Measurements from ENCODE around the gene AGFG1. TPM values are rescaled to one million over a fixed set of nuclear protein-coding genes. Genes with fewer than 3 reads are reported as not detected.

Gene AGFG1
- total and polyA plus RNA-seq, 4 donors = 22.4 to 142 (median 74.5) TPM

DNA sequence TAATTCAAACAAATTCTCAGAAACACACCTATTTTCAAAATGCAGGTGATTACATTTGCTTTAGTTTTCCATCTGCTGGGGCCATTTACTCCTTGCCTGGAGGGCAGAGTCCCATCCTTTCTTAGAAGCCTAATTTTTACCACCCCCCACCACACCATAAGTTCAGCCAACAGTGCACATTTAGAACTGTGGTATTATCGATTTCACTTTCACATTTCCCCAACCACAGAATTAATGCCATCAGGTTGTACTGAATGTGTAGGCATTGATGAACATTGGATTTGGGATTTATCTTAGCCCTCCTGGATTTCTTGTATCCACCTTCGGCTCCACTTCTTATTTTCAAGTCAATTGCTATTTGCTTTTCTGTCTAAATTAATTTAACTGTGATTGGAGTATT, 138.2 kb downstream of the AGFG1 start:
- Histone ChIP-seq H3K9me3 (ENCODE audit: control insufficient read depth in 4 of 4, insufficient read depth in 3 of 4, low read length in 3 of 4) (no peaks in the 10 kb centered on the region), H3K27ac (ENCODE audit: low read depth in 1 of 2, low read length in 1 of 2) (no peak overlapping the region), H3K4me1 (ENCODE audit: control insufficient read depth in 5 of 5, insufficient read depth in 5 of 5, low read length in 5 of 5) (peaks cover 0 to 4% (median 2%) of the 10 kb centered on the region in 5 donors), H3K27me3 (ENCODE audit: control insufficient read depth in 3 of 3, insufficient read depth in 3 of 3, low read length in 2 of 3) (no peaks in the 10 kb centered on the region), H3K36me3 (ENCODE audit: control insufficient read depth in 4 of 4, insufficient read depth in 4 of 4, low read length in 4 of 4) (no peaks in the 10 kb centered on the region), H3K9ac (ENCODE audit: insufficient read depth in 1 of 2, low read length in 2 of 2) (no peak overlapping the region), H3K4me3 (no peak overlapping the region)
- WGBS, 2 donors = 80 to 85% methylated on average over 2 of the region's 2 CpGs
- DNase-seq (no peak), ATAC-seq (ENCODE audit: insufficient read depth, low FRiP score) (no peak)
- TF ChIP-seq, protein P1, sequence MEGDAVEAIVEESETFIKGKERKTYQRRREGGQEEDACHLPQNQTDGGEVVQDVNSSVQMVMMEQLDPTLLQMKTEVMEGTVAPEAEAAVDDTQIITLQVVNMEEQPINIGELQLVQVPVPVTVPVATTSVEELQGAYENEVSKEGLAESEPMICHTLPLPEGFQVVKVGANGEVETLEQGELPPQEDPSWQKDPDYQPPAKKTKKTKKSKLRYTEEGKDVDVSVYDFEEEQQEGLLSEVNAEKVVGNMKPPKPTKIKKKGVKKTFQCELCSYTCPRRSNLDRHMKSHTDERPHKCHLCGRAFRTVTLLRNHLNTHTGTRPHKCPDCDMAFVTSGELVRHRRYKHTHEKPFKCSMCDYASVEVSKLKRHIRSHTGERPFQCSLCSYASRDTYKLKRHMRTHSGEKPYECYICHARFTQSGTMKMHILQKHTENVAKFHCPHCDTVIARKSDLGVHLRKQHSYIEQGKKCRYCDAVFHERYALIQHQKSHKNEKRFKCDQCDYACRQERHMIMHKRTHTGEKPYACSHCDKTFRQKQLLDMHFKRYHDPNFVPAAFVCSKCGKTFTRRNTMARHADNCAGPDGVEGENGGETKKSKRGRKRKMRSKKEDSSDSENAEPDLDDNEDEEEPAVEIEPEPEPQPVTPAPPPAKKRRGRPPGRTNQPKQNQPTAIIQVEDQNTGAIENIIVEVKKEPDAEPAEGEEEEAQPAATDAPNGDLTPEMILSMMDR (IDR thresholded peaks at IDR 0.05; ENCODE audit: control extremely low read depth, extremely low read depth) = no peak

Other genes starting within 250 kb of the AGFG1 start
- gene MFF, start 146.9 kb upstream of the AGFG1 start, total RNA-seq = 10 to 100 TPM; 47.0 to 90.6 TPM
- 10 to 100 TPM; 59.7 to 75.6 TPM for gene MFF, start 146.9 kb upstream of the AGFG1 start, polyA plus RNA-seq
- gene TM4SF20, start 92.8 kb upstream of the AGFG1 start, total RNA-seq = not detected
- under 1 TPM in 1 of 2 donors, not detected in 1; 0.09 TPM for gene TM4SF20, start 92.8 kb upstream of the AGFG1 start, polyA plus RNA-seq
- not detected for gene SCYGR1, start 84.2 kb upstream of the AGFG1 start, total RNA-seq
- not detected for gene SCYGR1, start 84.2 kb upstream of the AGFG1 start, polyA plus RNA-seq
- not detected for gene SCYGR2, start 126.7 kb downstream of the AGFG1 start, total RNA-seq
- not detected for gene SCYGR2, start 126.7 kb downstream of the AGFG1 start, polyA plus RNA-seq
- not detected for gene SCYGR3, start 142.7 kb downstream of the AGFG1 start, total RNA-seq
- not detected for gene SCYGR3, start 142.7 kb downstream of the AGFG1 start, polyA plus RNA-seq
- not detected for gene SCYGR4, start 145.3 kb downstream of the AGFG1 start, total RNA-seq
- not detected for gene SCYGR4, start 145.3 kb downstream of the AGFG1 start, polyA plus RNA-seq
- gene SCYGR5, start 194.6 kb downstream of the AGFG1 start, total RNA-seq = not detected
- gene SCYGR5, start 194.6 kb downstream of the AGFG1 start, polyA plus RNA-seq = not detected
- gene SLC19A3, start 245.9 kb downstream of the AGFG1 start, total RNA-seq = 10 to 100 TPM; 28.1 to 56.5 TPM
- gene SLC19A3, start 245.9 kb downstream of the AGFG1 start, polyA plus RNA-seq = 10 to 100 TPM in 1 of 2 donors, 1 to 10 TPM in 1; 4.6 to 11.0 TPM

Measured in lung (tissue), 12 donors.